Measurements from ENCODE around the gene TEX29.

The TEX29 gene

DNA sequence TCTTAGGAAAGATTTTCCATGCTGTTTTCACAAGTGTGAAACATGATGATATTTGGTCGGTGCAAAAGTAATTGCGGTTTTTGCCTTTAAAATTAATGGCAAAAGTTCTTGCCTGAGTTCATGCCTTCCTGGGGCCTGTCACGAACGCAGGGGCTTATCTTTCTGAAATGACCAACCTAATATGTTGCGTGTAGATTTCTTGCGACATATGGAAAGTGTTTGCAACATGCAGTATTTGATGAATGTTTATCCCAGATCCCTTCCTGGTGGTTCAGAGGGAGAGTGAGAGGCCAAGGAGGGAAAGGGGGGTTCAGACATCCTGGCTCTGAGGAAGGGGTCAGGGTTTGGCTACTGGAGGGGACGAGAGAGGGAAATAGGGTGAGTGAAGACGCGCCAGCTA is 72.0 kb downstream of the TEX29 start:
- Histone ChIP-seq H3K27ac (ENCODE audit: low read depth, low read length, poor library complexity, severe bottlenecking) (no peak overlapping the region), H3K79me2 (ENCODE audit: insufficient read depth, low read length) (no peaks in the 10 kb centered on the region), H3K36me3 (ENCODE audit: insufficient read depth, low read length) (no peaks in the 10 kb centered on the region), H3K27me3 (ENCODE audit: insufficient read depth, low read length) (peaks cover 9% of the 10 kb centered on the region; the same call in 1 of the 2 replicates), H4K20me1 (ENCODE audit: insufficient read depth, low read length) (no peaks in the 10 kb centered on the region), H3K9ac (ENCODE audit: low read length) (no peak overlapping the region), H3K4me1 (ENCODE audit: insufficient read depth, low read length, severe bottlenecking) (no peaks in the 10 kb centered on the region), H3F3A (ENCODE audit: insufficient read depth, low read length) (no peaks in the 10 kb centered on the region), H3K4me2 (ENCODE audit: low read length) (no peak overlapping the region), H3K9me3 (ENCODE audit: low read length) (0 out of 2 replicates have a peak, but pooled peaks cover 3% of the 10 kb centered on the region), H3K9me2 (ENCODE audit: low read depth, low read length) (no peaks in the 10 kb centered on the region), H3K4me3 (ENCODE audit: low read depth, low read length, poor library complexity, severe bottlenecking) (no peak overlapping the region), H2AFZ (ENCODE audit: low read length) (no peak overlapping the region)
- TF ChIP-seq, protein P1, sequence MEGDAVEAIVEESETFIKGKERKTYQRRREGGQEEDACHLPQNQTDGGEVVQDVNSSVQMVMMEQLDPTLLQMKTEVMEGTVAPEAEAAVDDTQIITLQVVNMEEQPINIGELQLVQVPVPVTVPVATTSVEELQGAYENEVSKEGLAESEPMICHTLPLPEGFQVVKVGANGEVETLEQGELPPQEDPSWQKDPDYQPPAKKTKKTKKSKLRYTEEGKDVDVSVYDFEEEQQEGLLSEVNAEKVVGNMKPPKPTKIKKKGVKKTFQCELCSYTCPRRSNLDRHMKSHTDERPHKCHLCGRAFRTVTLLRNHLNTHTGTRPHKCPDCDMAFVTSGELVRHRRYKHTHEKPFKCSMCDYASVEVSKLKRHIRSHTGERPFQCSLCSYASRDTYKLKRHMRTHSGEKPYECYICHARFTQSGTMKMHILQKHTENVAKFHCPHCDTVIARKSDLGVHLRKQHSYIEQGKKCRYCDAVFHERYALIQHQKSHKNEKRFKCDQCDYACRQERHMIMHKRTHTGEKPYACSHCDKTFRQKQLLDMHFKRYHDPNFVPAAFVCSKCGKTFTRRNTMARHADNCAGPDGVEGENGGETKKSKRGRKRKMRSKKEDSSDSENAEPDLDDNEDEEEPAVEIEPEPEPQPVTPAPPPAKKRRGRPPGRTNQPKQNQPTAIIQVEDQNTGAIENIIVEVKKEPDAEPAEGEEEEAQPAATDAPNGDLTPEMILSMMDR (IDR thresholded peaks at IDR 0.05; ENCODE audit: low read length): no peak

DNA sequence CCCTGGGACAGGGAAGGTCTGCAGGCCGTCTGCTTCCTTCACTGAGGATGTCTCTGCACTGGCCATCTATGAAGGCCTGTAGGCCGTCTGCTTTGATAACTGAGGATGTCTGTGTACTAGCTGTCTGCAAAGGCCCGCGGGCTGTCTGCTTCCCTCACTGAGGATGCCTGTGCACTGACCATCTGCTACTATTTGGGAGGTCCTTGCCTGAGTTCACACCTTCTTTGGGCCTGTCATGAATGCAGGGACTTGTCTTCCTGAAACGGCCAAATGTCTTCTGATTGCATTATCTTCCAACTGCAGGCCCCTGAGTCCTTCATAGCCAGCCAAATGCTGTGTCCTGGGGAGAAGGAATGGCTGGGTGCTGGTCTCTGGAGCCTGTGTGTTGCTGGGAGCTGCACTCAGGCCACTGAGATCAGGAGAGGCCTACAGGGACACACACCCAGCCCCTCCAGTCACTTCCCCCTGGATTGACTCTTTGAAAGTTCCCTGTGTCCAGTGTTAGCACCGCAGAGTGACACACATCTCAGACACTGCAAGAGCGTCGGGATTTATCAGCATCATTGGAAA is 72.9 kb downstream of the TEX29 start:
- H3F3A ChIP-seq (ENCODE audit: insufficient read depth, low read length): no peaks in the 10 kb centered on the region
- no peaks in the 10 kb centered on the region for H3K79me2 ChIP-seq (ENCODE audit: insufficient read depth, low read length)
- H4K20me1 ChIP-seq (ENCODE audit: insufficient read depth, low read length): no peaks in the 10 kb centered on the region
- H3K9ac ChIP-seq (ENCODE audit: low read length): no peak overlapping the region
- H2AFZ ChIP-seq (ENCODE audit: low read length): no peak overlapping the region
- H3K9me2 ChIP-seq (ENCODE audit: low read depth, low read length): no peaks in the 10 kb centered on the region
- no peak overlapping the region for H3K4me2 ChIP-seq (ENCODE audit: low read length)
- H3K27me3 ChIP-seq (ENCODE audit: insufficient read depth, low read length): peaks cover 9% of the 10 kb centered on the region; the same call in 1 of the 2 replicates
- no peak overlapping the region for H3K4me3 ChIP-seq (ENCODE audit: low read depth, low read length, poor library complexity, severe bottlenecking)
- no peaks in the 10 kb centered on the region for H3K36me3 ChIP-seq (ENCODE audit: insufficient read depth, low read length)
- 0 out of 2 replicates have a peak, but pooled peaks cover 3% of the 10 kb centered on the region for H3K9me3 ChIP-seq (ENCODE audit: low read length)
- no peak overlapping the region for H3K27ac ChIP-seq (ENCODE audit: low read depth, low read length, poor library complexity, severe bottlenecking)
- H3K4me1 ChIP-seq (ENCODE audit: insufficient read depth, low read length, severe bottlenecking): no peaks in the 10 kb centered on the region
- TF ChIP-seq EZH2 (IDR thresholded peaks at IDR 0.05; ENCODE audit: borderline replicate concordance, low read length): no peak
- TF ChIP-seq, protein P1 (IDR thresholded peaks at IDR 0.05; ENCODE audit: low read length): no peak

All from OCI-LY1 (cell line).